MM.1S (cell line): ENCODE data around the gene CORO2A.

ENCODE experiments used
- DNase-seq: peaks from one replicate; pipeline ENCODE4 v3.0.0-alpha.2; 2015
- H2AFZ ChIP-seq: fragments of 300-600 bp; sonication (generic); 2 replicates; pipeline ENCODE4 v1.6.0; 2016; ENCODE audit warnings: antibody characterized with exemption, low read length
- H3F3A ChIP-seq: fragments of 300-600 bp; sonication (generic); 2 replicates; pipeline ENCODE4 v1.6.1; 2016; ENCODE audit warnings: mild to moderate bottlenecking, antibody characterized with exemption, low read length, moderate library complexity, mixed read lengths; ENCODE audit not compliant: insufficient read depth
- H3K27ac ChIP-seq: fragments of 300-600 bp; sonication (generic); 2 replicates; pipeline ENCODE4 v1.5.1; 2016; ENCODE audit warnings: mild to moderate bottlenecking, low read length
- H3K27me3 ChIP-seq: fragments of 300-600 bp; sonication (generic); replicated peaks from 2 replicates; pipeline ENCODE4 v1.6.0; 2016; ENCODE audit warnings: low read length; ENCODE audit not compliant: insufficient read depth
- H3K36me3 ChIP-seq: fragments of 300-600 bp; sonication (generic); replicated peaks from 2 replicates; pipeline ENCODE4 v1.6.1; 2016; ENCODE audit warnings: mild to moderate bottlenecking, low read length, mixed read lengths; ENCODE audit not compliant: insufficient read depth
- H3K4me1 ChIP-seq: fragments of 300-600 bp; sonication (generic); 2 replicates; pipeline ENCODE4 v1.6.1; 2016; ENCODE audit warnings: low read length, mixed read lengths
- H3K4me2 ChIP-seq: fragments of 300-600 bp; sonication (generic); 2 replicates; pipeline ENCODE4 v1.6.0; 2016; ENCODE audit warnings: low read depth, low read length
- H3K4me3 ChIP-seq: fragments of 300-600 bp; sonication (generic); 2 replicates; pipeline ENCODE4 v1.5.1; 2016; ENCODE audit warnings: low read length, mixed read lengths
- H3K79me2 ChIP-seq: fragments of 300-600 bp; sonication (generic); 2 replicates; pipeline ENCODE4 v1.6.1; 2016; ENCODE audit warnings: mixed run types, low read length, mixed read lengths
- H3K9ac ChIP-seq: fragments of 300-600 bp; sonication (generic); 2 replicates; pipeline ENCODE4 v1.6.1; 2016; ENCODE audit warnings: low read length, mixed read lengths
- H3K9me2 ChIP-seq: fragments of 300-600 bp; sonication (generic); replicated peaks from 2 replicates; pipeline ENCODE4 v1.6.1; 2016; ENCODE audit warnings: mild to moderate bottlenecking, low read length, mixed read lengths; ENCODE audit not compliant: insufficient read depth
- H3K9me3 ChIP-seq: fragments of 300-600 bp; sonication (generic); replicated peaks from 2 replicates; pipeline ENCODE4 v1.6.1; 2016; ENCODE audit warnings: mild to moderate bottlenecking, low read length, mixed read lengths; ENCODE audit not compliant: insufficient read depth
- H4K20me1 ChIP-seq: fragments of 300-600 bp; sonication (generic); 2 replicates; pipeline ENCODE4 v1.6.1; 2016; ENCODE audit warnings: mild to moderate bottlenecking, low read length, moderate library complexity, mixed read lengths; ENCODE audit not compliant: insufficient read depth
- EZH2 ChIP-seq: fragments of 300-600 bp; sonication (generic); optimal IDR thresholded peaks from 2 replicates; pipeline ENCODE3; 2017; ENCODE audit warnings: low read depth, mild to moderate bottlenecking, antibody characterized with exemption, low read length, mixed read lengths
- EZH2phosphoT487 ChIP-seq: fragments of 300-600 bp; sonication (generic); IDR thresholded peaks from 2 replicates; pipeline ENCODE4 v1.6.1; 2018; ENCODE audit warnings: antibody characterized with exemption, low read length
- TF ChIP-seq, protein P1 (sequence below): fragments of 300-600 bp; sonication (generic); IDR thresholded peaks from 2 replicates; pipeline ENCODE4 v1.5.1; 2016; ENCODE audit warnings: antibody characterized with exemption, low read length, mixed read lengths

CORO2A gene

DNA sequence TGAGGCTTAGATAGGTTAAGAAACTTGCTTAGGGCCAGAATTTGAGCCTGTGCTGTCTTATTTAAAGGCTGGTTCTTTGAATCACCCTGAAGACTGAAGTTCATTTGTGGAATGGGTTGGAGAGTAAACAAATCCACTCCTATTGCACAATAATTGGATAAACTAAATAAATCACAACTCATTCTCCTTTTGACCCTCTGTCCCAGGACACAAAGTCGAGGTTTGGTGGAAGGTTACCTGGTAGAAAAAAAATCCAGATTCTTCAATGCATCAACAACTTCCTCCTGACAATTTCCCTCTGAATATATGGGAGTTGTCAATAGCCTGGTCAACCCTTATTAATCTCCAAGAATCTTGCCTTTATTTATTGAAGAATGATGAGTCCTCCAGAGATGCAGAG is 34.1 kb upstream of the CORO2A start:
- no peaks in the 10 kb centered on the region for H3K9me3 ChIP-seq
- TF ChIP-seq, protein P1, sequence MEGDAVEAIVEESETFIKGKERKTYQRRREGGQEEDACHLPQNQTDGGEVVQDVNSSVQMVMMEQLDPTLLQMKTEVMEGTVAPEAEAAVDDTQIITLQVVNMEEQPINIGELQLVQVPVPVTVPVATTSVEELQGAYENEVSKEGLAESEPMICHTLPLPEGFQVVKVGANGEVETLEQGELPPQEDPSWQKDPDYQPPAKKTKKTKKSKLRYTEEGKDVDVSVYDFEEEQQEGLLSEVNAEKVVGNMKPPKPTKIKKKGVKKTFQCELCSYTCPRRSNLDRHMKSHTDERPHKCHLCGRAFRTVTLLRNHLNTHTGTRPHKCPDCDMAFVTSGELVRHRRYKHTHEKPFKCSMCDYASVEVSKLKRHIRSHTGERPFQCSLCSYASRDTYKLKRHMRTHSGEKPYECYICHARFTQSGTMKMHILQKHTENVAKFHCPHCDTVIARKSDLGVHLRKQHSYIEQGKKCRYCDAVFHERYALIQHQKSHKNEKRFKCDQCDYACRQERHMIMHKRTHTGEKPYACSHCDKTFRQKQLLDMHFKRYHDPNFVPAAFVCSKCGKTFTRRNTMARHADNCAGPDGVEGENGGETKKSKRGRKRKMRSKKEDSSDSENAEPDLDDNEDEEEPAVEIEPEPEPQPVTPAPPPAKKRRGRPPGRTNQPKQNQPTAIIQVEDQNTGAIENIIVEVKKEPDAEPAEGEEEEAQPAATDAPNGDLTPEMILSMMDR, result no peak
- TF ChIP-seq EZH2, result no peak
- no peak for TF ChIP-seq EZH2phosphoT487
- H3K27me3 ChIP-seq, result no peaks in the 10 kb centered on the region
- H3F3A ChIP-seq, result no peaks in the 10 kb centered on the region
- no peak overlapping the region for H2AFZ ChIP-seq
- no peaks in the 10 kb centered on the region for H4K20me1 ChIP-seq
- no peaks in the 10 kb centered on the region for H3K36me3 ChIP-seq
- no peak overlapping the region for H3K4me2 ChIP-seq
- DNase-seq, result no peak
- no peaks in the 10 kb centered on the region for H3K4me1 ChIP-seq
- no peak overlapping the region for H3K4me3 ChIP-seq
- H3K79me2 ChIP-seq, result no peaks in the 10 kb centered on the region
- no peaks in the 10 kb centered on the region for H3K9me2 ChIP-seq
- H3K27ac ChIP-seq, result no peak overlapping the region
- H3K9ac ChIP-seq, result no peak overlapping the region

DNA sequence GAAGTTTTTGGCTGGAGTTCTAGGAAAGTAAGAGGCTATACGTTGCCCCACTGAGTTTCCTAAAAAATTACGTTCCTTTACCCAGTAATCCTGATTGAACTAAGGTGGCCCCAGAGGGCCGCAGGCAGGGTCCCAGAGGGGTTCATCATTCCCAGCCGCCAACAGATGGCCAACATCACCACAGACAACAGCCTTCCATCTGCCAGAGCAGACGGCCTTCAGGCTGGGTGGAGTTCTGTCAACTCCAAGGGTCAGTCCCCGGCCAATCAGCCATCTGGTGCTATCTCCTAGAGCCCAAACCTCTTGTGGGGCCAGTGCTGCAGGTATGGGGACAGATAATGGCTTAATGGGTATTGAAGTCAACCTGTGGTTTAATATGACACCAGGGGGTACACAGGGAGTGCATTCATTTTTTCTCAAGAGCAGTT is 32.6 kb upstream of the CORO2A start:
- Histone ChIP-seq H3K9me2 (no peaks in the 10 kb centered on the region), H3K36me3 (no peaks in the 10 kb centered on the region), H4K20me1 (no peaks in the 10 kb centered on the region)

DNA sequence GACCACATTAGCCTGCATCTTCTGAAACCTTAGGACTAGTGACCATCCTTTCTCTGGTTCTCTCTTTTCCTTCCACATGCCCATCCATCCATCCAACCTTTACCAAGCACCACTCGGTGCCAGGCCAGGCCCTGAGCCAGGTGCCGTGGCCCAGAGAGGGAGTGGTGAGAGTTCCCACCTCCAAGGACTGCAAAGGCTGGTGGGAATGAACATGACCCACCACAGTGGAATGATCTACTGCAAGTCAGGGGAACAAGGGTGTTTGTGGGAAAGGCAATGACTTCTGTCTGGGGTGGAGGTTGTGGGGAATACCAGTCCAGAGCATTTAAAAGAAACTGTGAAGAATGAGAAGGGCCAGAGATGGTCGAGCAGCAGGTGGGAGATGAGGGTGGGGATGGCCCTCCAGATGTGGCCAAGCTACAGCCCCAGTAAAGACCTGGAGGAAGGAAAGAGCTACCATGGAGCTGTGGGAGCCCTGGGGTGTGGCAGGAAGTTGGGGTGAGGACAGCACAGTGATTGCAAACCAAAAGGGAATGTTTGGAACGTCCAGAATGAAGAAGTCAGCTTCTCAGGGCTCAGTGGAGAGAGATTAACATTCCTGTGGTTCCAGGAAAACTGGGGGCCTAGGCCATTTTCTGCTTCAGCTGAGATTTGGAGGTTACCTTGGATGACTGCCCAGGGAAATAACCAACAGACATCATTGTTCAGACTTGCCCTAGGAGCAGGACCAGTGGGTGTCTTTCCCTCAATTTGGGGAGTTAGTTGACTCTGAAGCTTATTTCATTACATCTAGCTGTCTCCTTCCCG is 30.7 kb upstream of the CORO2A start:
- no peak for DNase-seq
- Histone ChIP-seq H3K9me2 (no peaks in the 10 kb centered on the region), H3K27ac (no peak overlapping the region), H3K27me3 (no peaks in the 10 kb centered on the region), H3K9me3 (no peaks in the 10 kb centered on the region), H3K9ac (no peak overlapping the region), H3K36me3 (no peaks in the 10 kb centered on the region), H3K79me2 (no peaks in the 10 kb centered on the region), H2AFZ (no peak overlapping the region), H4K20me1 (no peaks in the 10 kb centered on the region), H3K4me1 (no peaks in the 10 kb centered on the region), H3F3A (no peaks in the 10 kb centered on the region), H3K4me3 (no peak overlapping the region), H3K4me2 (no peak overlapping the region)
- TF ChIP-seq EZH2 (no peak), EZH2phosphoT487 (no peak)
- TF ChIP-seq, protein P1, result no peak

More for the DNA sequence above, 32.6 kb upstream of the CORO2A start:
- DNase-seq, result no peak
- H3K27ac ChIP-seq, result no peak overlapping the region
- no peak overlapping the region for H3K4me2 ChIP-seq
- TF ChIP-seq EZH2 (no peak), EZH2phosphoT487 (no peak)
- TF ChIP-seq, protein P1, result no peak
- no peak overlapping the region for H3K4me3 ChIP-seq
- no peak overlapping the region for H2AFZ ChIP-seq
- H3K79me2 ChIP-seq, result no peaks in the 10 kb centered on the region
- H3K27me3 ChIP-seq, result no peaks in the 10 kb centered on the region
- H3K9me3 ChIP-seq, result no peaks in the 10 kb centered on the region
- H3K9ac ChIP-seq, result no peak overlapping the region
- H3K4me1 ChIP-seq, result no peaks in the 10 kb centered on the region
- no peaks in the 10 kb centered on the region for H3F3A ChIP-seq
